Fibroblast of skin of back (primary cell): ENCODE results near the gene NCAM2.

Source experiments
- DNase-seq: peaks from one replicate; pipeline ENCODE4 v3.0.0-alpha.2; 2013

The NCAM2 gene

GRCh38 chr21:21464684-21465083 lies 466.5 kb downstream of the NCAM2 start:
- no peak for DNase-seq

- no peak for DNase-seq
Observed at GRCh38 chr21:21466752-21467151, 468.5 kb downstream of the NCAM2 start.

GRCh38 chr21:21468003-21468402 lies 469.8 kb downstream of the NCAM2 start:
- no peak for DNase-seq

GRCh38 chr21:21481239-21481638 lies 483.0 kb downstream of the NCAM2 start:
- no peak for DNase-seq

- DNase-seq: no peak
Observed at GRCh38 chr21:21508859-21509258, 510.6 kb downstream of the NCAM2 start.

- DNase-seq: no peak
Observed at GRCh38 chr21:21530680-21531079, 532.5 kb downstream of the NCAM2 start.

- peak; percentile 0 for DNase-seq
Observed at GRCh38 chr21:21547368-21547953, 549.3 kb downstream of the NCAM2 start.

- no peak for DNase-seq
Observed at GRCh38 chr21:21559285-21560045, 561.3 kb downstream of the NCAM2 start.
